GM19035 (cell line): ENCODE measurements around the gene NOL11.
A peak's percentile ranks its signal among the peaks of the same experiment; 100 is the strongest.
"Not testable (repeated sequence)": the region's sequence is repeated elsewhere in the genome, so short reads cannot be mapped to it uniquely, and the experiment has no call there.

Source experiments
- ATAC-seq: cut with Tn5 transposase; IDR thresholded peaks from one replicate; pipeline ENCODE4 v1.9.1; 2021; ENCODE audit not compliant: unreplicated experiment

Gene NOL11

DNA sequence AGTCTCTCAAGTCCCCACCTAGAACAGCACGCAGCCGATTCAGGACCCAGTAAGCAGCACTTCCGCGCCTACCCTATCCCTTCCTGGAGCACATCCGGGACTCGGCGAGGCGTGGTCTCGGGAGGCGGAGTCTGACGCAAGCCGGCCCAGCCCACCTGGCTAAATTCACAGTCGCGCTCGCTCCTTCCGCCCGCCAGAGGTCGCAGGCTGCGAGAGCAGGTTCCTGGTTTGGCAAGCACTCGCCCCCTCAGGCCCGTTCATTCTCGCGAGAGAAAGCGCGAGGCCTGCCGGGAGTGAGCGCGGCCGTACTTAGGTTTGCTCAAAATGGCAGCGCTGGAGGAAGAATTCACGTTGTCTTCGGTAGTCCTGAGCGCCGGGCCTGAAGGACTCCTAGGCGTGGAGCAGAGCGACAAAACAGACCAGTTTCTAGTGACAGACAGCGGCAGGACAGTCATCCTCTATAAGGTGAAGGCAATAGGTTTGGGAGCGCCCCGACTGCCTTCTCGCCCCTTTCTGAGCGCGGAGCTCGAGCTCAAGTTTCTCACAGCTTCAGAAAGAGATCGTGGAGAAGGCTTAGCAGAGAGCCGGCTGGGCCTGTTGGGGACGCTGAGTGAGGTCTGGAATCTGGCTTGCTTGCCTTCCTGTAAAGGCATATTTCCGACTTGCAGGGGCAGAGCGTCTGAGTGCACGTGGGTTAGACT, at the start of gene NOL11:
Gene NOL11 (plus strand): TSS at position 313 of the 701 bp plus-strand sequence. CDS start 12 bp downstream, at position 325.
- peak; percentile 97 for ATAC-seq

DNA sequence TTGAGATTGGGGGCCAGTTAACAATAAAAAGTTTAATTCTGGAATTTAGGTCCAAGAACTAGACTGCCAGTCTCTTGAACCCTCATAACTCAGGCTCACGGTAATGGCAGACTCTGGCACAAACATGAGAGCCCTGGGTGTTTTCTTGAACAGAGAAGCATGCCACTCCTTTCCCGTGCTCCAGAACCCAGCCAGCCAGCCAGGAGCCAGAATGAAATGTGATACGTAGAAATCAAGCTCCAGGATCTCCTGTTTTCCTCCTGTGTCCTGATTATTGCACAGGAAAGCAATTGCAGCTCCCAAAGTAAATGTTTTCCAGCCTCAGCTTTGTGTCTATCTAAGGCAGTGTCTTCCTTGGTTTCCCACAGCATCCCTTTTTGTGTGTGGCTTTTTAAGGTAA, 46.2 kb upstream of the NOL11 start:
- ATAC-seq: no peak

DNA sequence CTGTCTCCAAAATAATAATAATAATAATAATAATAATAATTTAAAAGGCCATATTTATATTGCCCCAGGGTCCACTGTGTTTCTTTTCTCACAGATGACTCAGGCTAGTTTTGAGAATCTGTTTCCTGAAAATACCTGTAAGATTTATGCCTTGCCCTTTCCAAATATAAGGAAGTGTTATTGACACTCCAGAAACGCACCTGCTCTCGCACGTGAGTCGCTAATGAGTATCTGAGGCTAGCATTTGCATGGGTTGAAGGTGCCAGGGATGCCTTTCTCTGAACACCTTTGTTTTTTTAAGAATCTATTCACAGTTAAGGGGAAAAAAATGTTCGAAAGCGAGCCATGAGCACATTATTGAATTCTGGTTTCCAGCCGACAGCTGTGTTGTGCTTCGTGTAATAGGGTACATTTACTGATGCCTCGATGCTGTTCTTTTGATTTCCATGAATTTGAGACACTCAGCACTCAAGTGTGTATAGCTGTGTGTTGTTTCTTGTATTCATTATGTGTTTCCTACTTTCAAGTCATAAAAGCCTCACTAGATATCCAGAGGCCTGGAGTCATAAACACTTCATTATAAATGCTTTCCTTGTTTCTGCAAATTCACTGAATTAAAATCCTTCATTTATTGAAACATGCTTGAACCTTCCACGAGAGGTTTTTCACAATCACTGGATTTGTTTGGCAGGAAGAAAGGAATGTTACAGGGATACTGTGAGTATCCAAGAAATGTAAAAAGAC, 45.0 kb upstream of the NOL11 start:
- no peak for ATAC-seq

DNA sequence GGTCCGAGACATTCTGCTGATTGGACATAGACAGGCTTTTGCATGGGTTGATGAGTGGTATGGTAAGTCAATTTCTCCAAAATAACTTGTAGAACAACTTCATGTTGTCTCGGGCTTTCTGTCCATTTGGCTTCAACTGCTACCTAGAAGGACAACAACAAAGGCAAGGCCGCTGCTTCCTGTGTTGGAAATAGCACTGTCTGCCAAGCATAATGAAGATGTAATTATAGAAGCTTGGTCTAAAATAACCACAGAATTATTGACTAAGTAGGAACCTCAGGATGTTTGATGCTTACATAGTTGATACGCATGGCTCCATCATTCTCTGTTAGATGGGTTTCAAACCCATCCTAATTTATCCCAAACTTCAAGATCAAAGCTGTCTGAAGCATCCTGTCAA, 42.3 kb upstream of the NOL11 start:
- ATAC-seq: no peak

DNA sequence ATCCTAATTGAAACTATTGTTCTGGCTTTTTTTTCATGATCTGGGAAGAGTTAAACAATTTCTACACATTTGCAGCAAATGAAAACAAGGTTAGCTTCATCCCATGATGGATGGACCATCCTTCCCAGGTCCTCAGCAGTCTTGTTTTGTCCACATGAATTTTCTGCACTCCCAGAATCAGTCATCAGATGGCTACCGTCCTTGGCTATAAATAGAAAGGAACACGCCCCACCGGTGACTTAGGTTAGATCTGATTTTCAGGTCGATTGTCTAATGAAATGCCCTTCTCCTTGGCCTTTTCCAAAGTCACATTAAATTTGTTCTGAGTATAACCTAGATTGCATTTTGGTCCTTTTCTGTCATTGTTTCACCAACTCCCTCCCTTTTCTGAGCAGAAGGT, 41.4 kb upstream of the NOL11 start:
- no peak for ATAC-seq

DNA sequence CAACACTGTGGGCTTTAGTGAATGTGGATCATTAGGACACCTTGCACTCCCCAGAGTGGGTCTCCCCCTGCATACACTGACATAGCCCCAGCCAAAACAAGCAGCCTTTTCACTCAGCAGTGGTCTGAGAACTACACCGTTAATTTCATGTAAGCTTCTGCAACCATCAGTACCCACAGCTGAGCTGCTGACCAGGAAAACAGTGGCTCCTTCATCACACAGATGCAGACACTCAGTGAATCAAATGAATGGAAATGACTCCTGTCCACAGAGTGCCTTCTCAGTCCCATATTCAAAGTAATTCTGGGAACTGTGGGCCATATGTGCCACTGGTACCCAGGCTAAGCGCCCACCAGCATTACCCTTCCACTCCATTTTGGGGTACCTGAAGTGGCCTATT, 39.3 kb upstream of the NOL11 start:
- ATAC-seq: no peak

DNA sequence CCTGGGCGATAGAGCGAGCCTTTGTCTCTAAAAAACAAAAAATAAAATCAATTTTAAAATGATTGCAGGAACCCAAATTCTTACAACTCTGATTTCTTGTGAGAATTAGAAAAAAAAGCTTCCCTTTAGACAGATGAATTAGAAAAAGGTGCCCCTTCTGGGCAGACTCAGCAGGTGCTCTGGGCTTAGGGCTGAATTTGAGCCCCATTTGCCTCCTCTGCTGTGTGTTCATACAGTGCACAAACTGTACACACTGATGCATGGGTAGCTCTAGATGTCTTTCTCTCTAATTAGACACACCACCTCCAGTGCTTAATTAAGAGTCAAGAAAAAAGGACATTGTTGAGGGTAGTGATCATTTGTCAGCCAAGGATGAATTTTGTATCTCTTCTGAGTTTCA, 38.5 kb upstream of the NOL11 start:
- no peak for ATAC-seq

DNA sequence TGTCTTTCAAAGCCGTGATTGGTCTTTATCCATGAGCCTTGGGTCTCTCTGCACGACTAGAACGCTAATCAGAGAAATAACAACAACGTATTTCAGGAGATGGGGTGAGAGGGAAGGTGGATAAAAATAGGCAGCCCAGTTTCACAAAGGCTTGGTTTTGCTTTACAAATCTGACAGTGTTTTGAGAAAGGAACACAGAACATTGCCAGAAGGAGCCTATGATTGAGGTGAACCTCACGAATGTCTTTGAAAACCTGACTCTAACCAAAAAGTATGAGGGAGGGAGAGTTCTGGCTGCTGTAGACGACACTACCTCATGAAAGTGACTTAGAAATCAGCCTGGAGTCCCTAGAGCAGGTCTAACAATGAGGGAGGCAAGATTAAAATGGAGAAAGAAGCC, 38.0 kb upstream of the NOL11 start:
- no peak for ATAC-seq

DNA sequence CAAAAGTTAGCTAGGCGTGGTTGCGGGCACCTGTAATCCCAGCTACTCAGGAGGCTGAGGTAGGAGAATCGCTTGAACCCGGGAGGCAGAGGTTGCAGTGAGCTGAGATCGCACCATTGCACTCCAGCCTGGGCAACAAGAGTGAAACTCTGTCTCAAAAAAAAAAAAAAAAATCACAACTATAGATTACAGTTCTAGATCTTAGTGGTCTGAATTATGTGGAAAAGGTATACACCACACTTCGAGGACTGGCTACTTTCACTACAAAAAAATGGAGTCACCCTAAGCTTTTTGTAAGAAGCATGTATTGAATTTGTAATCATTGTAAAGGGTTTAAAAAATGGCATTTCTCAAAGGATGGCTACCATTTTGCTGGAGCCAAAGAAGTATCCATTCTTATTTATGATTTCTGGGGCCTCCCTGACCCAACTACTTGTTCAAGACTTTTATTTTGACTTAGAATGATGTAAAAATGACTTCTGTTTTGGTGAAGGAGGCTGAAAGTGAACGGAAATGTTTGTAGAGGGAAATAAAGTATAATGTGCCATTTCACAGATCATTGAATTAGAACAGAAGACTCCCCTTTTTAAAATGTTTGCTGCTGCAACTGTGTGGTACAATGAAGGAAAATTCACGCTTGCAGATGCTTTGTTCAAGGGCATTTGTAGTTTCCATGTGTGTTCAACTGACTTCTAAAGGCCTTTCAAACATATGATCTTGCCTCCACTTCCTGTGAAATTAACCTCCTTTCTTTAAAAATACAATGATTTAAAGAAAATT, 37.1 kb upstream of the NOL11 start:
- no peak for ATAC-seq

DNA sequence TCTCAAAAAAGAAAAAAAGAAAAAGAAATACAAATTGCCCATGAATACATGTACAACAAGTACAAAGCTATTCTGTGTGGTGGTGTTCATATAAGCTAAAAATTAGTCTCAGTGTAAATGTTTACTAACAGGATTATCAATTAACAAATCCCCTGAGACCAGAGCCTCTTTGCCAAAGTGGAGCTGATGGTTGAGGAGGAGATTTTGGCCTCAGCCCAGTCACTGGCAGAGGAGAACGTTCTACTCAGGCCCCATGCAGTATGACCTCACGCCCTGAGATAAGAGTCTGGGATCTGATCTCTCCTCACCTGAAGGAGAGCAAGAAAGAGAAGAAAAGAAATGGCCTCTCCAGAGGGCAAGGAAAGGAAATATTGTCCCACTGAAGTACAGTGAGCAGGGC, 35.5 kb upstream of the NOL11 start:
- ATAC-seq: no peak

DNA sequence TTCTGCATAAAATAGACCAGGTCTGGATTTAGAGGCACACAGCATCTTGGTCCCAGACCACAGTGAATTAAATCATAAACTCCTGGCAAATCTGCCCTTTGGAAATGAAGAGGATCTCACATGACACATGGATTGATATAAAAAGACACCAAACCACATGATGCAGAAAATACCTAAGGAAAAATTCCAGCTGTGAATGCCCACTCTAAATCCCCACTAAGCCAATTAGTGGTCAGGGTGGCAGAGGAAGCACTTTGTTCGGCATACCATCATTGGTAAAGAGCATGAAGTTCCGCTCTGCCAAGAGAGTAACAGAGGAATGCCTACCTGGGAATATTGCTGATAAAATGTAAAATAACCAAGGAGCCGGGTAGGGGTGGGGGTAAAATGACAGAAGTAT, 32.4 kb upstream of the NOL11 start:
- no peak for ATAC-seq

DNA sequence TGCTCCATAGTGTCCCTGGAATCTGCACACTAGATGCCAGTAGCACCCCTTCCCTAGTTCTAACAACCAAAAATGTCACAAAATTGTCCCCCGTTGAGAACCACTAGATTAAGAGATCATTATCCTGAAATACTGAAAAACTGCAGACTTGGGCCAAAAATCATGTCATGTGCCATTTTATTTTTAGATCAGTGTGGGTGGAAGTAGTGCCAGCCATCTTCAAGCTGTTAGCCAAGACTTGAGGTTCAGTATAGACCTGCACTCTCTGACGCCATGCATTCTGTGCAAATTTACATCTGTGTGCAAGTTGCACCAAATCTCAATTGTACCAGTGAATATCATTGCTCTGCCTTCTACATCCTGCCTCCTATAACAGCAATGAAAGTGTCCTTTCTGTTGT, 31.5 kb upstream of the NOL11 start:
- ATAC-seq: no peak

DNA sequence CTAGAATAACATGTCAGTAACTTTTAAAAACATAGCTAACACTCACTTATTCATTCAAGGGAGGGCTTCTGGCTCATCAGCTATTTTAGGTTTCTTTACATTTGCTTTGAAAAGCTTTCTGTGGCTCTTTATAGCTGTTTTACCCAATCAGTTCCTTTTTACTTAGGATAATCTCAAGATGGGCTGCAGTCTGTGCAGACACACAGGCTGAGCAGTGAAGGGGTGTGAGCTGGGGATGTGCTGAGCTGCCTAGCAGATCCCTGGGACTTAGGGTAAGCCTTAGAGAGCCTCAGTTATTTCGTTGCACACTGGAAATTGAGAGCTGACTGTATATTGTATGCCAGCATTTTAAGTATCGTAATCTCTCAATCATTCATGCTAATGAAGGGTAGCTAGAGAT, 30.2 kb upstream of the NOL11 start:
- no peak for ATAC-seq

DNA sequence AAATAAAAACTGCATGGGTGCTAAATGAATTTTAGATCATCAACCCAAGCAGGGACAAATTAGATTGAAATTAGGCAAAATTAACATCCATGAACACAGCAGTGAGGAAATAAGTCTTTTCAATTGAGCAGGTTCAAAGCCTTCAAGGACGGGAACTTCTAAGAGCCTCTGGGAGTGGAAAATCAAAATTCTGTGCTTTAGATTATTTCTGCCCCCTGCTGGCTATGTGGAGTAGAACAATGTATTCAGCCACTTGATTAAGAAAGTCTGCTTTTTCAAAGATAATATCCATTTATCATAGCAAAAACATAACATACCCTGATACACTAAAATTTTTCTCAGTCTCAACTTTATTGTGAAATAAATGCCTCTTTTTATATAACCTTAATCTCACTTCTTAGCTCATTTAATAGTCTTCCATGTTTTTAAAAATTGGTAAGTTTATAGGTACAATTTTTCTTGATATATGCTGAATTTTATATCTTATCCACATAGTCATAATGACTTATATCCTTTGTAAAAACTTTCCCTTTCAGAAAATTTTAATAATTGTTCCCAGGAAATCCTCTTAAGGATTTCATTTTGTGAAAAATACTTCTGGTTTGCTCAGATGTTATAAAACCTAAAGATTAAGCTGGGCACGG, 28.1 kb upstream of the NOL11 start:
- no peak for ATAC-seq

DNA sequence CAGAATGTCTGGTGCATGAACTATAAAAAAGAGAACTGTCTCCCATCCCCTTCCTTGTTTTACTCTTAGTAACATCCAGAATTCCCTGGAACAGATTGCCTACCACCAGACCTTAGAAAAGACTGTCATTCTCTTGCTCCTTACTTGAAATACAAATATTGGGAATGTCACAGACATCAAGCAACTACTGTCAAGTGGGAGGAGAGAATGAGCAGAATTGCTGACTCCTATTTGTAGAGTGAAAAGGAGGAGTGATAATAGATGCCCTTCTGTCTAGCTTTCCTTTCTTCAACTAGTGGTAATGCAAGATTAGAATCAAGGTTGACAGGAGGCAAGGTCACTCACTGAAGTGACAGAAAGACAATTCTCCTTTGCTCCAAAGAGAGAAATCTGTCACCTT, 23.9 kb upstream of the NOL11 start:
- no peak for ATAC-seq

DNA sequence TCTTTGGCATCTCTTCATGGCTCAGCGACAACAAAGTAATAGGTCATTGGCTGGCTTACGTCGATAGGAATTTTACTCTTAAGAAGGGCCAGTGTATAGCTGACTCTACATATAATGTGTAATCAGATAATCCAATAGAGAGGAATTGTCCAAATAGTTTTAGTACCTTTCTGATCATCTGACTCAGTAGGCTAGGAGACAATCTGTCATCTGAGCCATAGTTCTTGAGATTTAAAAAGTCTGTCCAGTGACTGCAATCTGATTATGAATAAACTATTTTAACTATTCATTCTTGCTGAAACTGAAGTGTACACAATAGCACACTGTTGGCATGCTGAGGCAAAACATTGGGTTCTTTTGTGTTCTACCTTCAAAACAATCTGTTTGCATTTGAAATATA, 21.4 kb upstream of the NOL11 start:
- no peak for ATAC-seq

DNA sequence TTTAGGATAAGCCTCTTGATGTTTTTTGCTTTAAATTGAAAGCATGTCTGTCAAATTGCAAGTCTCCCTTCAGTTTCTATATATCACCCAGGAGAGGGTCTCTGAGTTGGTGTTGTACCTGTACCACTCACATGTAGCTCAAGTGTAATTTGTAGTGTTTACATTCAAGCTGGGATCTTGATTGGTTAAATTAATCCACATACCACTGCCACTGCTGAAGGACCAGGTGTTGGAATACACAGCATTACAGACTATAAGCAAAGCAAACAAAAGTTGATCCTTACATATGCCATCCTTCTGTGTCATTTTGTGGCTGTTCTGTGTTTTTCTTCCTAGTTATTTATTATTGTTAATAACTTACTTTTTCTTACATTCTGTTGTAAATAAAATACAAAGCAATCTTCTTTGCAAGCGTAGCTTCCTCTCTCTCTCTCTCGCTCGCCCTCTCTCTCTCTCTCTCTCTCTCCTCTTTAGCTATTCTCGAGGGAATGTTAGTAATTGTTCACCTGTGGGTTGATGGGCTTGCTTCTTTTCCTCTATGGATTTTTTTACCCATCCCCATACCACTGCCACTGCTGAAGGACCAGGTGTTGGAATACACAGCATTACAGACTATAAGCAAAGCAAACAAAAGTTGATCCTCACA, 20.8 kb upstream of the NOL11 start:
- ATAC-seq: no peak

DNA sequence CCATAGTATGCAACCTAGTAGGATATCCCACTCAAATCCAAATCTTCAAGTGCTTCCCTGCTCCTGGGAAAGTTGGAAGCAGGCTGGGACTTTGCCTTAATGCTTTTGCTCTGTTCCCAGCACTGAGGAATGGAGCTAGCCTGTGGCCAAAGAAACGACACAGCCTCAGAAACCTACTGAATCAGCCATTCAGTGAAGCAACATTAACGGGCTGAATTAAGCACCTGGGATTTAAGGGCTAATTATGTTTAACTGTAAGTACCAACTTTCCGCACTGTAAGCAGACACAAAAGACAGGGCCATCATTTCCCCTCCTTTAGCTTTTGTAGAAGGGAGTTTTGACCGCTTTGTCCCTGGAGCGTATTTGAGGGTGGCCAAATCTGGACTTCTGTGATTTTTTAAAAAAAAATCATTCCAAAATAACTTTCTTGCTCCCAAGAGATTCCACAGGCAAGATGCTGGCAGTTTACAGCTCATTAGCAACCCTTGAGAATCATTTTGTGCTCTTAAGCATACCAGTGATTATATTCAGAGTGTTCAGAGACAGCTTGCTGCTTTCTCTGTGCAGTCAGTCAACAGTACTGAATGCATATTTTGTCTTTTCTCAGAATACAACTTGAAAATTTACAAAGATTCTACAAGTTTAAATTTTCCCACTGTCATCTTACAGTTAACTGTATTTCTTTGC, 17.6 kb upstream of the NOL11 start:
- ATAC-seq: no peak

DNA sequence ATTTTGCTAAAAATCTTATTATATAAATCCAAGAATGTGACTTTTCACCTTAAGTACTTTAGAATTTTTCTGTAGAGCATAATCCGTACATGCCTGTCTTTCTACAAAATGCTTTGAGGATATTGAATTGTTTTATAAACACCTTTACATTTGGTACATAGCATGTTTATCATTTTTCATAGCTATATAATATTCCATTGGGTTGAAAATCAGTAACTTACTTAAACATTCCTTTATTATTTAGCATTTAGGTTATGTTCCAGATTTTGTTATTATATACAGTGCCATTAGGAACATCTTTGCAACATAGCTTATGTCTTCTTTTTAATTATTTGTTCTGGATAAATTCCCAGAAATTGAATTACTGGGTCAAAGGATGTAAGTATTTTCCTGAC, 17.0 kb upstream of the NOL11 start:
- no peak for ATAC-seq

DNA sequence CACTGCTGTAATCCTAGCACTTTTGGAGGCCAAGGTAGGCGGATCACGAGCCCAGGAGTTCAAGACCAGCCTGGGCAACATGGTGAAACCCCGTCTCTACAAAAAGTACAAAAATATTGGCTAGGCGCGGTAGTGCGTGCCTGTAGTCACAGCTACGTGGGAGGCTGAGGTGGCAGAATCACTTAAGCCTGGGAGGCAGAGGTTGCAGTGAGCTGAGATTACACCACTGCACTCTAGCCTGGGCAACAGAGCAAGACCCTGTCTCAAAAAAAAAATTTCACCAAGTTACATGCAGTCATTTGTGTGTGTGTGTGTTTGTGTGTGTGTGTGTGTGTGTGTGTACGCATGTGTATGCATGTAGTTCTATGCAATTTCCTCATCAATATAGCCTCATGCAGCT, 14.9 kb upstream of the NOL11 start:
- not testable (repeated sequence) for ATAC-seq
